SIG-M5 (cell line): Measurements from ENCODE around the gene GTF2IRD1.
"Not testable (repeated sequence)": the region's sequence is repeated elsewhere in the genome, so short reads cannot be mapped to it uniquely, and the experiment has no call there.

Experiments used
- DNase-seq: peaks from one replicate; lab custom pipeline; 2025; lab: John Stamatoyannopoulos, UW

The GTF2IRD1 gene

GRCh38 chr7:74470504-74470903 is 16.8 kb downstream of the GTF2IRD1 start:
- no peak for DNase-seq

- DNase-seq, result no peak
These were observed 19.4 kb downstream of the GTF2IRD1 start for GRCh38 chr7:74473116-74473515.

GRCh38 chr7:74474271-74474865 is 20.7 kb downstream of the GTF2IRD1 start:
- no peak for DNase-seq

GRCh38 chr7:74475243-74475986 is 21.7 kb downstream of the GTF2IRD1 start:
- DNase-seq, result no peak

- DNase-seq, result no peak
These were observed 22.3 kb downstream of the GTF2IRD1 start for GRCh38 chr7:74475987-74476350.

GRCh38 chr7:74476626-74477025 is 22.9 kb downstream of the GTF2IRD1 start:
- DNase-seq, result no peak

- DNase-seq, result no peak
These were observed 25.0 kb downstream of the GTF2IRD1 start for GRCh38 chr7:74478671-74479065.

GRCh38 chr7:74479066-74479781 is 25.5 kb downstream of the GTF2IRD1 start:
- no peak for DNase-seq

GRCh38 chr7:74479961-74480829 is 26.5 kb downstream of the GTF2IRD1 start:
- DNase-seq, result no peak

- no peak for DNase-seq
These were observed 27.2 kb downstream of the GTF2IRD1 start for GRCh38 chr7:74480861-74481417.

GRCh38 chr7:74481458-74482196 is 27.9 kb downstream of the GTF2IRD1 start:
- no peak for DNase-seq

GRCh38 chr7:74482197-74482467 is 28.4 kb downstream of the GTF2IRD1 start:
- no peak for DNase-seq

- no peak for DNase-seq
These were observed 29.1 kb downstream of the GTF2IRD1 start for GRCh38 chr7:74482629-74483401.

GRCh38 chr7:74483402-74484336 is 30.0 kb downstream of the GTF2IRD1 start:
- no peak for DNase-seq

- DNase-seq, result no peak
These were observed 31.9 kb downstream of the GTF2IRD1 start for GRCh38 chr7:74485611-74486010.

- not testable (repeated sequence) for DNase-seq
These were observed 34.9 kb downstream of the GTF2IRD1 start for GRCh38 chr7:74488518-74489030.

- no peak for DNase-seq
These were observed 36.6 kb downstream of the GTF2IRD1 start for GRCh38 chr7:74489997-74490945.

GRCh38 chr7:74491490-74491889 is 37.8 kb downstream of the GTF2IRD1 start:
- DNase-seq, result not testable (repeated sequence)
